ENCODE measurements around the gene SIL1. TPM values are rescaled to one million over a fixed set of nuclear protein-coding genes. Genes with fewer than 3 reads are reported as not detected.

The SIL1 gene
- polyA plus RNA-seq, 4 donors = 43.7 to 55.8 (median 50.1) TPM

GRCh38 chr5:138950421-138951031, 247.6 kb downstream of the SIL1 start:
- no peak for DNase-seq (ENCODE audit: low read depth in 4 of 4, low spot score in 2 of 4)

- DNase-seq (ENCODE audit: low read depth in 4 of 4, low spot score in 2 of 4) = no peak
Observed at GRCh38 chr5:138949988-138950387, 248.2 kb downstream of the SIL1 start.

DNA sequence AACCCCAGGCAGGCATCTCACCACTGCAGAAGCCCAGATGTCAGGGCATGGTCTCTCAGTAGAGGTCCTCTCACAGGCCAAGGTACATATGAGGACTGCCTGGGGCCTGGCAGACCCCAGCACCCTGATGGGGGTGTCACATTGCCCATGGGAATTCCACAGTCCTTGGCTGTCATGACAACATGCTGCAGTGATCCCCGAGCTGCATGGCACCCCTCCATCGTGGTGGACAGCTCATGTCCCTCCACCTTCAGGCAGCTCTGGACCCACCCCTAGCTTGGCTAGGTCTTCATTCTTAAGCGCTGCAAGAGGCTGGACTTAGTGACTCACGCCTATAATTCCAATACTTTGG, 249.0 kb downstream of the SIL1 start:
- DNase-seq (ENCODE audit: low read depth in 4 of 4, low spot score in 2 of 4) = no peak

DNA sequence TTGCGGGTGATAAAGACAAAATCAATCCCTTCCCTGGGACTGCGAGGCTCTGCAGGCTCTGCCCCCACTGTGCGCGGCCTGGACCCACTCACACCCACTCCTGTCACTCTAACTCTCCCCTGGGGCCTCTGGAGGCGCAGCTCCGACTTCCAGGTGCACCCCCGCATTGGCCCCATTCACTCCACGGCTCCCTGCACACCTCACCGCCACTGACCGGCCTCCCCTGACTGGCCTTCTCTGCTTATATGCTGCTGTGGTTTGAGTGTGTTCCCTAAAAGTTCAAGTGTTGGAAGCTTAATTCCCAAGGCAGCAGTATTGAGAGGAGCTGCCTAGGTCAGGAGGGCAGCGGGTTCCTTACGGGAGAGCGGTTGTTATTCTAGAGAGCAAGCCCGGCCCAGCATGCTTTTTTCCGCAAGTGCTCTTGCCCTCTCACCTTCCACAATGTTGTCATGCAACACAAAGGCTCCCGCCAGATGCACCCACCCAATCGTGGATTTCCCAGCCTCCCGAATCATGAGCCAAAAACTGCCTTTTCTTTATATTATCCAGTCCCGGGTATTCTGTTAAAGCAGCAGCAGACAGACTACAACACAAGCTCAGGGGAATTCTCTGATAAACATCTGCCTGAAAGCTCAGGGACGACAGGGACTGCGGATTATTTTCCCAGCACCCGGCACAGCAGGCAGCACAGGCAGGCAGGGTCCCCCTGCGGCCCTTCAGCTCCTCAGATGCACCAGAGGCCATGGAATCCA, 249.5 kb downstream of the SIL1 start:
- no peak for DNase-seq (ENCODE audit: low read depth in 4 of 4, low spot score in 2 of 4)

GRCh38 chr5:138947780-138948179, 250.4 kb downstream of the SIL1 start:
- no peak for DNase-seq (ENCODE audit: low read depth in 4 of 4, low spot score in 2 of 4)

GRCh38 chr5:138946831-138947560, 251.2 kb downstream of the SIL1 start:
- no peak for DNase-seq (ENCODE audit: low read depth in 4 of 4, low spot score in 2 of 4)

- no peak for DNase-seq (ENCODE audit: low read depth in 4 of 4, low spot score in 2 of 4)
Observed at GRCh38 chr5:138946241-138946623, 251.9 kb downstream of the SIL1 start.

DNA sequence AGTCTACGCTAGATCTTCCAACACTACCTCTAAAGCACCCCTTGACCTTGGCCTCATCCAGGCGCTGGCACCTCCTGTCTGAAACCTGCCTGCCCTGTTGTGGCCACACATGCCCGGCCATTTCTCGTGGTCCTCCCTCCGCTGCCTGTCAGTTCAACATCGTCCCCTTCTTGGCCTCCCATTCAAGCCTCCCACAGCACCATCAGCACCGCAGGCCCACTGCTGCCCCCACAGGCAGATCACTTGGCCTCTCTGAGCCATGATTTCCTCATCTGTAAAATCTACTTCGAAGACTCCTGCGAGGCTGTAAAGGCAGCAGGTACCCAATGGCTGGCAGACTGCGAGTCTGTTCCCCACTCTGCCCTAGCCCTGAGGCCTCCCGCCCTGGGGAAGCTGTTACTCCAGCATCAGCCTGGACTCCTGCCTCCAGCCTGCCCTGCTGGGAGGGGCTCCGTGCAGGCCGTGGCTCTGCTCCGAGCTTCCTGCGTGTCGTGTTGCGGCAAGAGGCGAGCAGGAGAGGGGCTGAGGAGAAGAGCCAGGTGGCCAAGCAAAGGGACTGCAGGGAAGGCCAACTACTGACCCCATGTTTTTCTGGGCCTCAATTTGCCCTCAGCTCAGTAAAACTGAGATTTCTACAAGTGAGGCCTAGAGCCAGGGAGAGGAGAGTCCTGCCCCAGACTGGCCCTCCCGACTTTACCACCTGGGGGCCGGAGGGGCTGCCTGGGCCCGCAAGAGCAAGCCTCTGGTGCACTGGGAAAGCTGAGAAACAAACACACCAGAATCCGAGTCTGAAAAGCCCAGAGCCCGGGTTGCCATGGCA, 252.5 kb downstream of the SIL1 start:
- DNase-seq (ENCODE audit: low read depth in 4 of 4, low spot score in 2 of 4) = no peak

GRCh38 chr5:138944527-138945322, 253.4 kb downstream of the SIL1 start:
- DNase-seq (ENCODE audit: low read depth in 4 of 4, low spot score in 2 of 4) = peak in 1 of 4 donors; percentile 68

- DNase-seq (ENCODE audit: low read depth in 4 of 4, low spot score in 2 of 4) = no peak
Observed at GRCh38 chr5:138943599-138944173, 254.5 kb downstream of the SIL1 start.

DNA sequence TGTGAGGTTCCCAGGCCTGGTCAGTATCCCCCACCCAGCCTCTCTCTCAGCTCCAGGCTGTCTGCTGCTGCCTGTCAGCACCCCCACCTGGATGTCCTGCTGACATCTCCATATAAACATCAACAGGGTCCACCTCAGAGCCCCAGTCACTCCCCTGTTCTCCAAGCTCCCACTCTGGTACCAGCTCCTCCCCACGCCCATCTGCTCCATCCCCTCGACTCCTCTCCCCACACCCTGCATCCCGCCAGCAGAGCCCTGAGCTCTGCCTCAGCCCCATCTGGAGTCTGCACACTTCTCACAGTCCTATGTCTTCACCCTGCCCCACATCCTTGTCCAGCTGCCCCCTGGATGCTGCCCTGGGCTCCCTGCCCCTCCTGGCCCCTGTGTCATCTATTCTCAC, 255.3 kb downstream of the SIL1 start:
- no peak for DNase-seq (ENCODE audit: low read depth in 4 of 4, low spot score in 2 of 4)

GRCh38 chr5:138942066-138942465, 256.1 kb downstream of the SIL1 start:
- DNase-seq (ENCODE audit: low read depth in 4 of 4, low spot score in 2 of 4) = no peak

- DNase-seq (ENCODE audit: low read depth in 4 of 4, low spot score in 2 of 4) = no peak
Observed at GRCh38 chr5:138938526-138938925, 259.6 kb downstream of the SIL1 start.

DNA sequence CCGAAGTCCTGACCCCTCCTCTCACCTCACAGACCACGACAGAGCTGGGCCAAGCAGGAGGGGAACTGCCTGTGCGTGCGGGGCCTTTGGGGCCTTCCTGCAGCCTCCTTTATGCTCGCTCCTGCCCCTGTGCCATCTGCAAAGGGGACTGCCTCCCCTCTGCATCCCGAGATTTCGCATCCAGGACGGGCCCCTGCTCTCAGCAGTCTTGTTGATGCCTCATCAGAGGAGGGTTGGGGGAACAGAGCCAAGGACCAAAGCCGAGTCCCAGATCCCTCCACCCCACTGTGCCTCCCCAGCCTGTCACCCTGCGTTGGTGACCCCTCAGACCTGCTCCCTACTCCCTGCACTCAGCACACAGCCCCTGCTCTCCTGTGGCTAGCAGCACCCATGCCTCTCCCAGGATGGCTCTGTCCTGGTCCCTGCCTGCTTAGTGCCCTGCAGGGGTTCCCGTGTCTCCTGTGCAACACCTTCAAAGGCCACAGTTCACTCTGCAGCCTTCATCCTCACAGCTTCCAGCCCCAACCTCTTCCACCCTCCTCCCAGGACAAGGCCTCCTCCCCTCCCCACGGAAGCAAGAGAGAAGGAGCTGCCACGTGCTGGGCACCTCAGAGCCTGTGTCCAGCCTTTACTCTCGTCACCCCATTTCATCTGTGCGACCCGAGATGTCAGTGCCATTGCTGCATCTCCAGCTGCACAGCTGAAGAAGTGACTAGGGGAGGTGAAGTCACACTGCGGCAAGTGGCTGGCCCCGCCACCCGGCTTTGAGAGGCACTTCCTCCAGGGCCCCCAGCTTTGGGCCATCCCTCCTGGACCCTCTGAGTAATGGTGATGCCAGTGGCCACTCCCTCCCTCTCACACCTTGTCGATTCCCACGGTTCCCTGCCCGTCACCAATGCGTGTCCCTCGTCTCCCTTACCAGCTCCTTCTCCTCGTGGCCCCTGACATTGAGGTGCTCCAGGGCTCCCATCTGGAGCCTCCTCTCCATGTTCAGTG, 260.5 kb downstream of the SIL1 start:
- no peak for DNase-seq (ENCODE audit: low read depth in 4 of 4, low spot score in 2 of 4)

DNA sequence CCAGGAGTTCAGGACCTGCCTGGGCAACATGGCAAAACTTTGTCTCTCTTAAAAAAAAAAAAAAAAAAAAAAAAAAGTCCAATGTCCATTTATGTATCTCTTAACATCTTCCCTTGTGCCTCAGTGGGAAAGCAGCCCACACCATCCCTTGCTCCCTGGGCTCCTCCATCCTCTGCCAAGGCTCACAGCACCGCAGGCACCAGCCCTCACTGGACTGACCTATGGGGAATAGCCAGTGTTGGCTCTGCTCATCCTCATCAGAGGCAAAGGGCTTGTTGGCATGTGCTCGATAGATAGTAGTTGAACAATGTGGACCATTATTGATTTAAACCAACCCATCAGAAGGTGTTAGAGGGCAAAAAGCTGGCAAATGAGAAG, 261.2 kb downstream of the SIL1 start:
- no peak for DNase-seq (ENCODE audit: low read depth in 4 of 4, low spot score in 2 of 4)

DNA sequence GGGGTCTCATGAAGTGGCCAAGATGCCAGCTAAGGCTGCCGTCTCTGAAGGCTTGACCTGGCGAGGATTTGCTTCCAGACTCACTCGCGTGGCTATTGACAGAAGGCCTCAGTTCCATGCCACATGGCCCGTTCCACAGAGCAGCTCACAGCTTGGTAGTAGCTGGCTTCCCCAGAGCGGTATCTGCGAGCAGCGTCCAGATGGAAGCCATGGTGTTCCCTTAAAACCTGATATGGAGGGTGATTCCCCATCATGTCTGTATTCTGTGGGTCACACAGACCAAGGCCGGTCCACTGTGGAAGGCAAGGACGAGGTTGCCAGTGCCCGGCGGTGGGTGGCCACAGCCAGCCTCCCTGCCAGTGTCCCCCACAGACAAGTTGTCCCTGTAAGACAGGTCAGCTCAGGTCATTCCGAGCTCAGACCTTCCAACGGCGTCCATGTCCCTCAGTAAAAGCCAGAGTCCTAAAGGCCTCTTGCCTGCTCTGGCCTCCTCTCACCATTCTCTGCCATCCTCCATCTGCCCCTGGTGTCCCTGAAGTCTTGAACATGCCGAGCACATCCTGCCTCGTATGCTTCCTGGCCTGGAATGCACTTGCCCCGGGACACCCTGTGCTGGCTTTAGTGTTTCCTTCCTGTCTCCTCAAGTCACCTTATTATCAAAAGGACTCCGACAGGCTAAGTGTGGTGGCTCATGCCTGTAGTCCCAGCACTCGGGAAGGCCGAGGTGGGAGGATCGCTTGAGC, 261.8 kb downstream of the SIL1 start:
- DNase-seq (ENCODE audit: low read depth in 4 of 4, low spot score in 2 of 4) = no peak

- DNase-seq (ENCODE audit: low read depth in 4 of 4, low spot score in 2 of 4) = no peak
Observed at GRCh38 chr5:138935466-138935865, 262.7 kb downstream of the SIL1 start.

- DNase-seq (ENCODE audit: low read depth in 4 of 4, low spot score in 2 of 4) = no peak
Observed at GRCh38 chr5:138934971-138935370, 263.2 kb downstream of the SIL1 start.

Measured in left renal cortex interstitium (tissue), 4 donors.